GM19099 (cell line): ENCODE results near the gene SPATA16.

Experiments used
- POLR2A ChIP-seq: IDR thresholded peaks from 3 replicates; pipeline ENCODE4 v1.6.1; 2011; ENCODE audit warnings: low read depth; ENCODE audit not compliant: insufficient read length; ENCODE audit errors: extremely low read depth

The SPATA16 gene

GRCh38 chr3:172882563-172882962 is 258.5 kb downstream of the SPATA16 start:
- TF ChIP-seq POLR2A, result no peak

DNA sequence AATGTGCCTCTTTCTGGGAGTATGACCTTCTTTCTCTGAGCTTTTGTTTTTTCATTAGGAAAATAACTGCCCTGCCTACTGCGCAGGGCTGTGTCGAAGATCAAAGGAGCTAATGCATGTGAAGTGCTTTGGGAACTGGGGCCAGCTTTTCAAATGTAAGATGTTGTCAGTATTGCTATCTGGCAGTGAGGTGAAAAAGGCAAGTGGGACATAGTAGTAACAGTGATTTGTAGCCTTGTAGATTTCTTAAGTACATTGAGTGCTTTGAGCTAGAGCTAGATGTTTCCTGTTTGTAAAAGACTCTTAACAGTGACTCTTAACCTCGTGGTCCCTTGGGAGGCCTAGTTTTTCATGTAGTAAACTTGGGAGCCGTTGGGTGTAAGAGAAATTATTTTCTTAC is 264.0 kb downstream of the SPATA16 start:
- no peak for TF ChIP-seq POLR2A

DNA sequence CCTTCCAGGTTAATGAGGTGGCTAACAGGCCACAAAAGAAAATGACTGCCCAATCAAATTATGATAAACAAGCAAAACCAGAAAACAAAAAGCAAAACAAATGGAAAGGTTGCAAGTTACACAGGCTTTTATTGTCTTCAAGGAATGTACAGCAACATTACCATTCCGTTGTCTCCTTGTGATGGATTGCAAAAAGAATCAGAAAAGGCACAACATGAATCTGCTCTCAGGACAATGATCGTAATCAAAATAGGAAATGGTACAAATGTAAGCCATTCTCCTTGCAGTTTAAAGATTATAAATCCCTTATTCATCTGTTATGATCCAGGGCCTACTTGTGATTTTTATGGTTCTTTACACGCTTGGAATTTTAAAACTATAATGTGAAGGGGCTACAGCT is 264.7 kb downstream of the SPATA16 start:
- TF ChIP-seq POLR2A, result no peak

GRCh38 chr3:172875039-172875438 is 266.0 kb downstream of the SPATA16 start:
- TF ChIP-seq POLR2A, result no peak

DNA sequence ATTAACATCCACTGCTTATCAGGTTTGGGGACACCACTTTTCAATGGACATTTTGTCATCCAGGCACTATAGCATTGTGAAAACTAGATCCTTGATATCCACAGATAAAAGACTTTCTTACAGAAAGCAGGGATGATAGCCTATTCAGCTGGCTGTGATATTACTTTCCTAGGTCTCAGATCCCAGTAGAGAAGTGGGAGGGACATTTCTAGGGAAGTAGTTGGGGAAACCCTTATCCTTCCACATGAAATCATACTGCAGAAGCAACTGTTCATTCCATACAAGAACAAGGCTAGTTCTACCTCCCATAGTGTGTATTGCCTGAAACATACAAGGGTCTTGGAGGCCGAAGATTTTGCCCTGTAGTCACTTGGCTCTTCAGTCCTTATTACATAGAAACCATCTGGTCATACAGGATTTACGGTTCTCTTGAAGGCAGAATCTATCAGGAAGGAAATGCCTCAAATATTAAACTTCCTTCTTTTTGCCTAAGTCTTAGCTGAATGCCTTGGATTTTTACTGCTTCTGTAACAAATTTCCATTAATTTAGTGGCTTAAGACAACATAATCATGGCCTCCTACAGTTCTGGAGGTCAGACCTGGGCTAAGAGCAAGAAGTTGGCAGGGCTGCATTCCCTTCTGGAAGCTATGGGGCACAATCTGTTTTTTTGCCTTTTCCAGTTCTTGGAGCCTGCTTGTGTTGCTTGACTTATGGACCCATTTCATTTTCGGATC is 271.1 kb downstream of the SPATA16 start:
- TF ChIP-seq POLR2A, result no peak

- no peak for TF ChIP-seq POLR2A
These were observed 271.7 kb downstream of the SPATA16 start for GRCh38 chr3:172869368-172869771.

DNA sequence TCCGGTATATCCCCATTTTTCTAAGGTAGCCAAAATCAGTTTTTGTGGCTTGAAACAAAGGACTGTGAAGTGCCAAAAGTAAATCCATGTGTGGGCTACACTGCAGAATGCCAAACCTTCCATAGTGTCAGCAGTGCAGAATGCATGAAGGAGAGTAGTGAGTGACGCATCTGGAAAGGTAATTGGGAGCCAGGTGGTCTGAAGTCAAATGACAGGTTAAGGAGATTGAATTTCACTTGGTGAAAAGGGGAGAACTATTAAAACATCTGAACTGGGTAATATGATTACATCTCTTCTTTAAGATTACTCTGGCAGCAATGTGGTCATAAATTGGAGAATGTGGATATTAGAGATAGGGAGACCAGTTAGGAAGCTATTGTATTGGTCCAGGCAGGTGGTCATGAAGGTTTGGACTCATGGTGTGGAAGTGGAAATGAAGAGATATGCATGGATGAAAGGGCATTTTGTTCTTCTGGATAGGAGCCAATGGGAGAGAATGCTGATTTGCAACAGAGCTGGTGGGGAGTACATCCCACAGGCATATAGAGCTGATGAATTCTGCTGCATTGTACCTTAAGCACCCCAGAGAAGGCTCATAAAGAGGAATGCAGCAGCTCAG is 272.3 kb downstream of the SPATA16 start:
- no peak for TF ChIP-seq POLR2A

- no peak for TF ChIP-seq POLR2A
These were observed 282.0 kb downstream of the SPATA16 start for GRCh38 chr3:172859041-172859440.

DNA sequence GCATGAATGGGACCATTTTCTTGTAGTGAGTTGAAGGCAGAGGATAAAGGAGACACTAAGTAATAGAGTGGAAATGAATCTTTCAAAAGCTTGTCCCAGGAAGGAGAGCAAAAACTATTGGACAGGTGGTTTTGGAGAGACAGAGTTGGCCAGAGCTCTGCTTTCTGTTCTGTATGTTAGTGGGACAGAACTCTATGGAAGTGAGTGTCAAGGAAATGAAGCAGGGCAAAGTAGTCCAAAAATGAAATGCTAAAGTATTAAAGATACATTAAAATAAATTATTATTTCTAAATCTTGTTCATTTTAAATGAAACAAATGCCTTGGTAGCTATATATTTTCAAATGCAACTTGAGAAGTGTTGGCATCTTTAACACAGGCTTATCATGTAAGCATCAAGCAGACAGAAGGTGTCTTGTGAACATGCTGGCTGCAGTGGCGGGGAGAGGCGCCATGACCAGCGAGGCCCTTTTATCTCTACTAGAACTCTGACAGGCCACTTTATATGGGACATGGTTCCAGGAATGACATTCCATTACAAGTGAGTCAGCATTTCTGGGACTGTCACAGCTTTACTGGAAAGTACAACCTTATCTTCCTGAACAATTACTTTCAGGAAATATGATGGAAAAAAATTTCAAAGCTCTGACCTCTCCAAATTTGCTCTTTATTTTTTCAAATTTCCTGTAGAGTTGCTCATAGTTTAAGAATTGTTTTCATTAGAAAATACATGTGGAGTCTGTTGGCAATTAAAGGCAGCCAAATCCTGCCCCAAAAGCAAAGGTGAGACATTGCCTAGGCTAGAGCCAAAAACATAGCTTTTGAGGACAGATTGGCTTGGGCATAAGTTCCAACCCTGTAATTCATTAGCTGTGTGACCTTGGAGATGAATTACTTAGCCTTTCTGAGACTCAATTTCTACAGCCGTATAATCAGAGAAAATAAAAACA is 284.0 kb downstream of the SPATA16 start:
- no peak for TF ChIP-seq POLR2A

- TF ChIP-seq POLR2A, result no peak
These were observed 286.0 kb downstream of the SPATA16 start for GRCh38 chr3:172855037-172855436.

DNA sequence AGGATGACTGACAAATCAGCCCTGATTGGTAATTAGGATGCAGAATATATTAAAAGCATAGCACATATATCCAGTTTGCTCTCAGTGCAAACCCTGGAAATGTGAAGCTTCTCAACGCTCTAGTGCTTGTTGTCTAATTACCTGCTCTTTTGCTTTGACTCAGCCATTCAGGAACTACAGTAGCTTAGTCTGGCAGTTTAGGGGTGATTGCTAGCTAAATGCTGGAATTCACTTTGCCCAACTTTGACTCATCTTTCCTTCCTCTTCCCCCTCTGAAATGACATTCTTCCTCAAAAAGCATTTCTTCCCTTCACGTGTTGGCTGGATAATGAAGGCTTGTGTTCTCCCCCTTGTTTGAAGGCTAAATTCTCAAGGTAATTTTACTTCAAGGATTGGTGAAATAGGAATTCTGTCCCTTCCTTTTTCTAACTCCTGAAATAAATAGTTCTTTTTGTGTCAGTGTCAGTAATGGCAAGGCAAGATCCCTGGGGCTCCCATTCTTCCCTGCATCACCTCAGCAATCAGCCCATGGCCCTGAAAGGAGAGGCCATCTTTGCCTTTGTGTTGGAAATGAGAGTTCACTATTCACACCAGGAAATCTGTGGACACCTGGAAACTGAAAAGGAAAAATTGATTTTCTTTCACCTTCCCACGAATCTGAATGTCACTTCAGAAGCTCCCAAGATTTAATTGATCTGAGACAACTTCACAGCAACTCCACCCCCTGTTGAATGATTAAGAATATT is 286.9 kb downstream of the SPATA16 start:
- TF ChIP-seq POLR2A, result no peak

DNA sequence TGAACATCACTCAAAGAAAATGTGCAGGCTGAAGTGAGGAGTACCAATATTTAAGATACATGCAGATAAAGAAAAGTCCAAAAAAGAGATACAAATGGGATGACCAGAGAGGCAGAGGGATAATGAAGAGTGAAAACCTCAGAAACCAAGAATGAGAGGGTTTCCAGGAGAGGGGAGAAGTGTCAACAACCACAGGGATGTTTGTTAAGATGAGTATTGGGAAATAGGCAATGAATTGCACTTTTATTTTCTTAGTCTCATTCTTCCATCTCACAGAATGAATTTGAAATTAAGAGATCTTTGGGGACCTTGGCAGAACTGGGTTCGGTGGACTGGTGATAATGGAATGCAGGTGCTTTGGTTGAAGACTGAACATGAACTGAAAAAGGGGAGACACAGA is 288.0 kb downstream of the SPATA16 start:
- no peak for TF ChIP-seq POLR2A

DNA sequence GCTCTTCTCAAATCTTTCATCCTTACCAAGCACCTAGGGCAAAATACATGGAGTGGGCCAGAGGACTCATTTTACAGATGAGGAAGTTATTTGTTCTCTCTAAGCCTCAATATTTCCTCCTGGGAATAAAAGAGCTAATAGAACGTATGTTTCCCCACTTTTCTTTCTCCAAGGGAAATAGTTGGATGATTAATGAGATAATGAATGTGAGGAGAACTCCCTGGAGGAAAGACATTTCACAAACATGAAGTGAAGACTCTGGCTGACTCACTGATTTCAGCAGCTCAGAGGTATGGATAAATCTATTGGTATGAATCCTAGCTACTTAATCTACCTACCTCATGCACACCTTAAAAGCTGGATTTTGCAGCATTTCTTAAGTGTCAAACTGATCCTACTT is 292.1 kb downstream of the SPATA16 start:
- no peak for TF ChIP-seq POLR2A

DNA sequence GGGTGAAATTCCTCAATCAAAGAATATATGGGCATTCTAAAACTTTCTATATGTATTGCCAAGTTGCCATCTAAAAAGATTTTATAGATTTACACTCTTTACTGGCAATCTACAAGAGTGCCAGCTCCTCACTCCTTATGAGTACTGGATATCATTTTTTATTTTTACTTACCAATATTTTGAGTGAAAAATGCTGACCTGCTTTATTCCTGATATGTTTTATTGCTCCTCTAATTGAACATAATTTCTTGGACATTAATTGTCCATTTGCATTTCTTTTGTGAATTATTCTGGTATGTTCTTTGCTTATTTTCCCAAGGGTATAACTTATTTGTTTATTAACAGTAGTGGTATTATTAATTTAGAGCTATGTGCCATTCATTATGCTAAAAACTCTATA is 293.7 kb downstream of the SPATA16 start:
- no peak for TF ChIP-seq POLR2A

DNA sequence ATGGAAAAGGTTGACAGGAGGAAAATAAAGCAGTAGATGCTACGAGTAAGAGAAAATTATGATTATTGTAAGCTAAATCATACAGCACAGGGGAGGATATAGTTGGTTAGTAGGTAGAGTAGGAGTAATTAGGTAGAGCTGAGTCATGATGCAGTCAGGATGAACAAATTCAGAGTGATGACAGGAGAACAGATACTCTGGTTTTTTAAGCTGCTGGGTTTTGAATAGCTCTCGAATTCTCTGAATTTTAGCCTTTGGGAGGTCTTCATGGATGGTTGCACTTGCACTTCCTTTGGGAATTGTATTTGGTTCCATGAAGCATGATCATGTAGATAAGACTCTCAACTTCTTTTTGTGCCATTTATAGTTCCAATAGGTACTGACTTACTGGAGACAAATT is 294.3 kb downstream of the SPATA16 start:
- no peak for TF ChIP-seq POLR2A

DNA sequence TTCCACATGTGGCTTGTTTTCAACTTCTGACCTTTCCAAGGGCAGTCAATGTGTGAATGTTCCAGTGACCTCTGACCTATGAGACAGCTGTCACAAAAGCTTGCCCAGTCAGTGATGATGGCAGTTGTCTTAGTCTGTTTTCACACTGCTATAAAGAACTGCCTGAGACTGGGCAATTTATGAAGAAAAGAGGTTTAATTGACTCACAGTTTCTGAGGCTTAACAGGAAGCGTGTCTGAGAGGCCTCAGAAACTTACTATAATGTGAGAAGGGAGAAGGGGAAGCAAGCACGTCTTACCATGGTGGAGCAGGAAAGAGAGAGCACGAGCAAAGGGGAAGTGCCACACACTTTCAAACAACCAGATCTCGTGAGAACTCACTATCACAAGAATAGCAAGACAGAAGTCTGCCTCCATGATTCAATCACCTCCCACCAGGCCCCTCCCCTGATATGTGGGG is 294.9 kb downstream of the SPATA16 start:
- TF ChIP-seq POLR2A, result no peak

- TF ChIP-seq POLR2A, result no peak
These were observed 296.6 kb downstream of the SPATA16 start for GRCh38 chr3:172844428-172844827.
